WERI-Rb-1 (cell line): ENCODE data around the gene PTPRD.

ENCODE experiments used
- DNase-seq: peaks from one replicate; pipeline ENCODE4 v3.0.0-alpha.2; 2020
- H3K27ac ChIP-seq: fragments of 250-450 bp; sonication (Bioruptor Pico); 2 replicates; pipeline ENCODE4 v1.5.1; 2020; ENCODE audit warnings: mild to moderate bottlenecking, moderate library complexity
- H3K27me3 ChIP-seq: fragments of 250-450 bp; sonication (Bioruptor Pico); 2 replicates; pipeline ENCODE4 v1.5.1; 2021; ENCODE audit warnings: mild to moderate bottlenecking, low read depth, moderate library complexity; ENCODE audit not compliant: insufficient read depth, severe bottlenecking
- H3K36me3 ChIP-seq: fragments of 250-450 bp; sonication (Bioruptor Pico); 2 replicates; pipeline ENCODE4 v1.5.1; 2020; ENCODE audit warnings: mild to moderate bottlenecking, moderate library complexity
- H3K4me3 ChIP-seq: 2 replicates; pipeline ENCODE4 v1.5.1; 2011; ENCODE audit warnings: low read depth, mild to moderate bottlenecking, control low read depth, low read length
- H3K9me3 ChIP-seq: fragments of 250-450 bp; sonication (Bioruptor Pico); 2 replicates; pipeline ENCODE4 v1.5.1; 2021; ENCODE audit warnings: mild to moderate bottlenecking, moderate library complexity; ENCODE audit not compliant: severe bottlenecking
- CTCF ChIP-seq: IDR thresholded peaks from 2 replicates; pipeline ENCODE4 v1.5.1; 2011; ENCODE audit warnings: low read depth, mild to moderate bottlenecking, control low read depth, inconsistent platforms, low read length

Gene PTPRD

GRCh38 chr9:8432224-8432623, 2180.6 kb downstream of the PTPRD start:
- no peaks in the 10 kb centered on the region for H3K27me3 ChIP-seq
- H3K4me3 ChIP-seq, result no peak overlapping the region
- DNase-seq, result no peak
- H3K27ac ChIP-seq, result no peak overlapping the region
- TF ChIP-seq CTCF, result no peak
- H3K9me3 ChIP-seq, result no peaks in the 10 kb centered on the region
- H3K36me3 ChIP-seq, result no peaks in the 10 kb centered on the region

- Histone ChIP-seq H3K4me3 (no peak overlapping the region), H3K27me3 (no peaks in the 10 kb centered on the region), H3K27ac (no peak overlapping the region), H3K9me3 (no peaks in the 10 kb centered on the region), H3K36me3 (no peaks in the 10 kb centered on the region)
- TF ChIP-seq CTCF, result no peak
- DNase-seq, result no peak
Measured at GRCh38 chr9:8431505-8431904, 2181.3 kb downstream of the PTPRD start.

- no peak for DNase-seq
- H3K9me3 ChIP-seq, result no peaks in the 10 kb centered on the region
- no peaks in the 10 kb centered on the region for H3K27me3 ChIP-seq
Measured at GRCh38 chr9:8430945-8431344, 2181.9 kb downstream of the PTPRD start.

GRCh38 chr9:8429768-8430167, 2183.0 kb downstream of the PTPRD start:
- Histone ChIP-seq H3K9me3 (no peaks in the 10 kb centered on the region), H3K4me3 (no peak overlapping the region), H3K27ac (no peak overlapping the region), H3K36me3 (no peaks in the 10 kb centered on the region), H3K27me3 (no peaks in the 10 kb centered on the region)
- TF ChIP-seq CTCF, result no peak
- DNase-seq, result no peak

More at GRCh38 chr9:8430945-8431344, 2181.9 kb downstream of the PTPRD start:
- no peak for TF ChIP-seq CTCF
- Histone ChIP-seq H3K4me3 (no peak overlapping the region), H3K27ac (no peak overlapping the region), H3K36me3 (no peaks in the 10 kb centered on the region)

GRCh38 chr9:8429157-8429556, 2183.6 kb downstream of the PTPRD start:
- H3K36me3 ChIP-seq, result no peaks in the 10 kb centered on the region
- H3K4me3 ChIP-seq, result no peak overlapping the region
- no peak for TF ChIP-seq CTCF
- H3K27ac ChIP-seq, result no peak overlapping the region
- DNase-seq, result no peak
- H3K9me3 ChIP-seq, result no peaks in the 10 kb centered on the region
- no peaks in the 10 kb centered on the region for H3K27me3 ChIP-seq

- DNase-seq, result no peak
- no peak for TF ChIP-seq CTCF
- H3K27ac ChIP-seq, result no peak overlapping the region
- no peak overlapping the region for H3K4me3 ChIP-seq
- no peaks in the 10 kb centered on the region for H3K36me3 ChIP-seq
- H3K9me3 ChIP-seq, result no peaks in the 10 kb centered on the region
- no peaks in the 10 kb centered on the region for H3K27me3 ChIP-seq
Measured at GRCh38 chr9:8428389-8428788, 2184.4 kb downstream of the PTPRD start.
